Measurements from ENCODE around the gene PMPCB. TPM values are rescaled to one million over a fixed set of nuclear protein-coding genes. Genes with fewer than 3 reads are reported as not detected.
A peak's percentile ranks its signal among the peaks of the same experiment; 100 is the strongest.

The PMPCB gene
- total RNA-seq, 1 experiment from 2014 or later, result 34.2 TPM

DNA sequence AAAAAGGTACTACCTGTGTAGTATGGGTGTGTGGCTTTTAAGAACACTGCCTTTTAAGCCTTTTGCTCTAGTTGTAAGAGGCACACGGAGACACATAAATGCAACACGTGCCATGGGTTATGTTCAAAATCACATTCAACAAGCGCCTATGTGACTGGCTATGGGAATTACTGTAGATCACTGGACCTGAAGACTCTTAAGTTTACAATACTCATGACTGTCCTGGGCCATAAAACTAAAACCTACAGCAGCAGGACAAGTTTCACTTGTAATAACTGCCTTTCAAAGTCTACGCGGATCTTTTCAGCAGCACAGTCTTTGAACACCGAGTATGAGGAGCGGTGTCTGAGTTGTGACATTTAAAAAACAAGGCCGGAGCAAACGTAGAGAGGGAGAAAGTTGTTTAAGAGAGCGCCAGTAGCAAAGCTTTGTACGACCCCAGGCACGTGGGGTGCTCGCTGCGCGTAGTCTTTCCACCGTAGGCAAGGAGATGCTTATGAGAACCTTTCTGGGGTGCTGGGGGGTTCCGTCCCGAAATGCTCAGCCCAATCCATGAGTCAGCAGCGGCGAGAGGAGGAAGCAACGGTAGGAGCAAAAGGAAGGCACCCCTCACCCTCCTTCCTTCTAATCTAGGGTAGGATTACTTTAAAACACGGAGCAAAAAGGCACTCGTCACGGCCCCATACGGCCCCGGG is 46.7 kb downstream of the PMPCB start:
- BruUV-seq (replicated peaks), result TSS peak; percentile 53

DNA sequence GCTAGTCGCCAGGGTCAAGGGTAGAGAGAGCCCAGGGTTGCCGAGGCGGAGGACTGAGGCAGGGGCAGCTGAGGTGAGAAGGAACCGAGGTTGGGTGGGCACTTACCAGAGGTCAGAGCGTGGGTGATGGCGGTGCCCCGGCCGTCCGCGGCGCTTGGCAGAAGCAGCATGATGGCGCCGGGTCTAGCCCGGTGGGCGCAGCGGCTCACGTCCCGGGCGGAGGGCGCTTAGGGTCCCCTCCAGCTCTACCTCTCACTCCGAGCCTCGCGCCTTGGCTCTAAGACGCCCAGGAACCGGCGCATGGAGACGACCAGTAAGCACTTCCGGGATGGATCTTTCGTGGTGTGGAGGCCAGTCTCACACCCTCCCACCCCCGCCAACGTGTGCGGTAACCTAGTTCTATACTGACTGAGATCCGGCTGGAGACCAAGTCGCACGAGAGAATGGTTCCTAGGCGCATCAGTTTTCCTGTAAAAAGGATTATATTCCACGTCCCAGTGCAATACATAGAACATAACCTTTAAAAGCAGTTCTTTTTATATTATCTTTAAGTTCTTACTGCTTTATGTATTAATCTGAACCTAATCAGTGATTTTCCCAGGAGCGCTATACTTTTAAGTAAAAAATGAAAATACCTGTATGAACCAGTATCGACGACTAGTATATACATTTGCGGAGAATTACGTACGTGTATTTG is 47.4 kb downstream of the PMPCB start, which contains the start of gene DNAJC2:
Gene DNAJC2, minus strand, starts transcription at position 315 of the 697 bp plus-strand sequence. Its CDS starts 145 bp downstream, at position 170.
- BruUV-seq (replicated peaks), result no TSS peak
- peak within 1 kb of the TSS; percentile 97 for H3K4me3 Mint-ChIP-seq (ENCODE audit: low read depth, unreplicated experiment)
- intact Hi-C loops (cut with micrococcal nuclease; ENCODE audit: unreplicated experiment), result no loop called here
- CTCF ChIA-PET, result no interaction called here
- H3K9me3 Mint-ChIP-seq (ENCODE audit: low read depth, unreplicated experiment), result no peaks in the 10 kb centered on the region
- peak within 1 kb of the TSS; percentile 98 for H3K27ac Mint-ChIP-seq (ENCODE audit: unreplicated experiment)
- DNase-seq, result peak; percentile 76
- peaks cover 18% of the 10 kb centered on the region for H3K4me1 Mint-ChIP-seq (ENCODE audit: low read depth, unreplicated experiment)
- H3K27me3 Mint-ChIP-seq (ENCODE audit: unreplicated experiment), result no peaks in the 10 kb centered on the region
- TF ChIP-seq, protein P1, sequence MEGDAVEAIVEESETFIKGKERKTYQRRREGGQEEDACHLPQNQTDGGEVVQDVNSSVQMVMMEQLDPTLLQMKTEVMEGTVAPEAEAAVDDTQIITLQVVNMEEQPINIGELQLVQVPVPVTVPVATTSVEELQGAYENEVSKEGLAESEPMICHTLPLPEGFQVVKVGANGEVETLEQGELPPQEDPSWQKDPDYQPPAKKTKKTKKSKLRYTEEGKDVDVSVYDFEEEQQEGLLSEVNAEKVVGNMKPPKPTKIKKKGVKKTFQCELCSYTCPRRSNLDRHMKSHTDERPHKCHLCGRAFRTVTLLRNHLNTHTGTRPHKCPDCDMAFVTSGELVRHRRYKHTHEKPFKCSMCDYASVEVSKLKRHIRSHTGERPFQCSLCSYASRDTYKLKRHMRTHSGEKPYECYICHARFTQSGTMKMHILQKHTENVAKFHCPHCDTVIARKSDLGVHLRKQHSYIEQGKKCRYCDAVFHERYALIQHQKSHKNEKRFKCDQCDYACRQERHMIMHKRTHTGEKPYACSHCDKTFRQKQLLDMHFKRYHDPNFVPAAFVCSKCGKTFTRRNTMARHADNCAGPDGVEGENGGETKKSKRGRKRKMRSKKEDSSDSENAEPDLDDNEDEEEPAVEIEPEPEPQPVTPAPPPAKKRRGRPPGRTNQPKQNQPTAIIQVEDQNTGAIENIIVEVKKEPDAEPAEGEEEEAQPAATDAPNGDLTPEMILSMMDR (IDR thresholded peaks at IDR 0.05; ENCODE audit: unreplicated experiment), result no peak
- H3K36me3 Mint-ChIP-seq (ENCODE audit: insufficient read depth, unreplicated experiment), result peaks cover 43% of the 10 kb centered on the region

More for the DNA sequence above, 46.7 kb downstream of the PMPCB start:
- H3K27ac Mint-ChIP-seq (ENCODE audit: unreplicated experiment), result peak overlapping the region; percentile 98
- H3K4me3 Mint-ChIP-seq (ENCODE audit: low read depth, unreplicated experiment), result peak overlapping the region; percentile 97
- H3K4me1 Mint-ChIP-seq (ENCODE audit: low read depth, unreplicated experiment), result peaks cover 12% of the 10 kb centered on the region
- CTCF ChIA-PET, result no interaction called here
- DNase-seq, result peak; percentile 4
- intact Hi-C loops (cut with micrococcal nuclease; ENCODE audit: unreplicated experiment), result no loop called here
- peaks cover 38% of the 10 kb centered on the region for H3K36me3 Mint-ChIP-seq (ENCODE audit: insufficient read depth, unreplicated experiment)
- TF ChIP-seq, protein P1 (IDR thresholded peaks at IDR 0.05; ENCODE audit: unreplicated experiment), result no peak
- no peaks in the 10 kb centered on the region for H3K9me3 Mint-ChIP-seq (ENCODE audit: low read depth, unreplicated experiment)
- no peaks in the 10 kb centered on the region for H3K27me3 Mint-ChIP-seq (ENCODE audit: unreplicated experiment)

DNA sequence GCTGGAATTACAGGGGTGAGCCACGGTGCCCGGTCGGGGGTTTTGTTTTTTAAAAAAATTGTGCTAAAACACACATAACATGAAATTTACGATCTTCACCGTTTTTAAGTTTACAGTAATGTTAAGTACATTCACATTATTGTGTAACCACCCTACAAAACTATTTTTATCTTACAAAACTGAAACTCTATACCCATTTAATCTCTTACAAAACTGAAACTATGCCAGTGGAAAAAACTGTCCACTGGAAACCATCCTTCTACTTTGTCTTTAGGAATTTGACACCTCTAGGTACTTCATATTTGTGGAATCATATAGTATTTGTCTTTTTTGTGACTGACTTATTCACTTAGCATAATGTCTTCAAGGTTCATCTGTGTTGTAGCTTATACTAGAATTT is 49.2 kb downstream of the PMPCB start:
- no peak overlapping the region for H3K4me3 Mint-ChIP-seq (ENCODE audit: low read depth, unreplicated experiment)
- BruUV-seq (replicated peaks), result no TSS peak
- CTCF ChIA-PET, result no interaction called here
- intact Hi-C loops (cut with micrococcal nuclease; ENCODE audit: unreplicated experiment), result no loop called here
- no peak for DNase-seq
- peaks cover 29% of the 10 kb centered on the region for H3K4me1 Mint-ChIP-seq (ENCODE audit: low read depth, unreplicated experiment)
- H3K27me3 Mint-ChIP-seq (ENCODE audit: unreplicated experiment), result no peaks in the 10 kb centered on the region
- no peak overlapping the region for H3K27ac Mint-ChIP-seq (ENCODE audit: unreplicated experiment)
- TF ChIP-seq, protein P1 (IDR thresholded peaks at IDR 0.05; ENCODE audit: unreplicated experiment), result no peak
- no peaks in the 10 kb centered on the region for H3K9me3 Mint-ChIP-seq (ENCODE audit: low read depth, unreplicated experiment)
- peaks cover 35% of the 10 kb centered on the region for H3K36me3 Mint-ChIP-seq (ENCODE audit: insufficient read depth, unreplicated experiment)

DNA sequence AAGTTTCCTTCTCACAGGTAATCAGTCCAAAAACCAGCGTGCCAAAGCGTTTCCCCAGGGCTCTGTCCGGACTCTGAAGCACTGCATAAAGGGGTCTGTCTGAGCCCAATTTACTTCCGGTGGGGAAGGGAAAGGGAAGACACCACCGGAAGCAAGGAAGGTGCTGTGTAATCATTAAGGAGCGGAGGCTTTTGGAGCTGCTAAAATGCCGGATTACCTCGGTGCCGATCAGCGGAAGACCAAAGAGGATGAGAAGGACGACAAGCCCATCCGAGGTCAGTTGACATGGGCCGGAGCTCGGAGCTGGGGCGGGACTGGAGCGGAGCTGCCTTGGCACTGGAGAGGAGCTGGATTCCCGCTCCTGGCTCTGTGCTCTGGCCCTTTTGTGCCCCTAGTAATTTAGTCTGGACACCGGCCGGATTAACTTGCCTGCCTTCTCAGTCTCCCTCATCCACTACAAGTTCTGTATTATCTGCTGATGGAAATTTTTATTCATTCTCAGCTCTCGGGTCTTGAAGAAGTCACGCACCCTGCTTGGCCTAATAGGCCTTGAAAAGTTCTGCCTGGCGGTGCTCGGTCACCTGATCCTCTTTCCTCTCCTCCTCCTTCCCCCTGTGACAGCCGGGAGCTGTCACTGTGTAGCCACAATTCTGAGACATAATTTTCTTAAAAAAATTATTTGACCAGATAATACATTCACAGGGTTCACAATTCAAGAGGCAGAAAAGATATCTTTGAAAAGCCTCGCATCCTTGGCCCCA is 50.5 kb downstream of the PMPCB start, which contains the start of gene PSMC2:
Gene PSMC2, plus strand, starts transcription at position 137 of the 761 bp plus-strand sequence. Its CDS starts 69 bp downstream, at position 206.
- Mint-ChIP-seq H3K4me1 (ENCODE audit: low read depth, unreplicated experiment) (peaks cover 34% of the 10 kb centered on the region), H3K36me3 (ENCODE audit: insufficient read depth, unreplicated experiment) (peaks cover 40% of the 10 kb centered on the region), H3K9me3 (ENCODE audit: low read depth, unreplicated experiment) (no peaks in the 10 kb centered on the region), H3K27me3 (ENCODE audit: unreplicated experiment) (no peaks in the 10 kb centered on the region), H3K27ac (ENCODE audit: unreplicated experiment) (peak within 1 kb of the TSS; percentile 71), H3K4me3 (ENCODE audit: low read depth, unreplicated experiment) (peak within 1 kb of the TSS; percentile 82)
- peak; percentile 79 for DNase-seq
- BruUV-seq (replicated peaks), result TSS peak; percentile 67
- intact Hi-C loops (cut with micrococcal nuclease; ENCODE audit: unreplicated experiment), result no loop called here
- TF ChIP-seq, protein P1 (IDR thresholded peaks at IDR 0.05; ENCODE audit: unreplicated experiment), result no peak
- CTCF ChIA-PET, result no interaction called here
